SK-N-SH treated with all-trans-retinoic acid at 6 μM for 48 hours (cell line): ENCODE data around the gene ATP8A2.

Experiments
- ATAC-seq: fragments of 200-7000 bp; cut with Tn5 transposase; 3 replicates; pipeline ENCODE4 v1.9.1; 2020; ENCODE audit warnings: mild to moderate bottlenecking, moderate library complexity
- BACH2 ChIP-seq: fragments of 250-450 bp; sonication (Bioruptor Pico); IDR thresholded peaks from 2 replicates; pipeline ENCODE4 v1.9.0; 2021; ENCODE audit warnings: mild to moderate bottlenecking, borderline replicate concordance
- CSDC2 ChIP-seq: fragments of 250-450 bp; sonication (Bioruptor Pico); IDR thresholded peaks from 2 replicates; pipeline ENCODE4 v1.5.0; 2020; ENCODE audit warnings: mild to moderate bottlenecking, moderate library complexity
- ESRRG ChIP-seq: fragments of 250-450 bp; sonication (Bioruptor Pico); IDR thresholded peaks from 2 replicates; pipeline ENCODE4 v1.6.1; 2021; ENCODE audit warnings: mild to moderate bottlenecking
- GLIS3 ChIP-seq: fragments of 250-450 bp; sonication (Bioruptor Pico); IDR thresholded peaks from 2 replicates; pipeline ENCODE4 v1.5.0; 2020; ENCODE audit warnings: mild to moderate bottlenecking, moderate library complexity
- ISL1 ChIP-seq: fragments of 250-450 bp; sonication (Bioruptor Pico); IDR thresholded peaks from 2 replicates; pipeline ENCODE4 v2.1.2; 2022; ENCODE audit warnings: mild to moderate bottlenecking, moderate library complexity
- PPARA ChIP-seq: fragments of 250-450 bp; sonication (Bioruptor Pico); IDR thresholded peaks from 2 replicates; pipeline ENCODE4 v1.5.0; 2020; ENCODE audit warnings: mild to moderate bottlenecking, borderline replicate concordance
- RARB ChIP-seq: fragments of 250-450 bp; sonication (Bioruptor Pico); IDR thresholded peaks from 2 replicates; pipeline ENCODE4 v1.8.0; 2021; ENCODE audit warnings: mild to moderate bottlenecking, moderate library complexity
- SNAI2 ChIP-seq: fragments of 250-450 bp; sonication (Bioruptor Pico); IDR thresholded peaks from 2 replicates; pipeline ENCODE4 v1.5.0; 2020; ENCODE audit warnings: mild to moderate bottlenecking, moderate library complexity
- TOX ChIP-seq: fragments of 250-450 bp; sonication (Bioruptor Pico); IDR thresholded peaks from 2 replicates; pipeline ENCODE4 v1.8.0; 2021; ENCODE audit warnings: mild to moderate bottlenecking, moderate library complexity, borderline replicate concordance
- ZC3H10 ChIP-seq: fragments of 250-450 bp; sonication (Bioruptor Pico); IDR thresholded peaks from 2 replicates; pipeline ENCODE4 v1.5.1; 2021; ENCODE audit warnings: mild to moderate bottlenecking, moderate library complexity
- ZFP3 ChIP-seq: fragments of 250-450 bp; sonication (Bioruptor Pico); IDR thresholded peaks from 2 replicates; pipeline ENCODE4 v1.5.0; 2020; ENCODE audit warnings: mild to moderate bottlenecking, moderate library complexity
- ZFP30 ChIP-seq: fragments of 450-650 bp; formaldehyde crosslinking; IDR thresholded peaks from 2 replicates; pipeline ENCODE4 v1.5.0; 2022; ENCODE audit warnings: mild to moderate bottlenecking, moderate library complexity
- ZNF565 ChIP-seq: fragments of 450-650 bp; formaldehyde crosslinking; conservative IDR thresholded peaks from 2 replicates; pipeline ENCODE4 v1.5.0; 2020; ENCODE audit warnings: low read depth, mild to moderate bottlenecking, moderate library complexity
- ZNF70 ChIP-seq: fragments of 450-650 bp; formaldehyde crosslinking; IDR thresholded peaks from 2 replicates; pipeline ENCODE4 v1.5.0; 2020; ENCODE audit warnings: mild to moderate bottlenecking, moderate library complexity
- ZNF8 ChIP-seq: fragments of 450-650 bp; formaldehyde crosslinking; IDR thresholded peaks from 2 replicates; pipeline ENCODE4 v1.5.0; 2020; ENCODE audit warnings: mild to moderate bottlenecking, moderate library complexity
- TF ChIP-seq, protein P1 (sequence below): fragments of 250-450 bp; sonication (Bioruptor Pico); IDR thresholded peaks from 2 replicates; pipeline ENCODE4 v1.8.0; 2021; ENCODE audit warnings: low read depth, mild to moderate bottlenecking, moderate library complexity, borderline replicate concordance
- TF ChIP-seq, protein P2 (sequence below): fragments of 250-450 bp; sonication (Bioruptor Pico); IDR thresholded peaks from 2 replicates; pipeline ENCODE4 v1.5.1; 2021; ENCODE audit warnings: mild to moderate bottlenecking, moderate library complexity
- TF ChIP-seq, protein P3 (sequence below): fragments of 250-450 bp; sonication (Bioruptor Pico); IDR thresholded peaks from 2 replicates; pipeline ENCODE4 v1.8.0; 2020; ENCODE audit warnings: mild to moderate bottlenecking, moderate library complexity, borderline replicate concordance
- TF ChIP-seq, protein P4 (sequence below): fragments of 250-450 bp; sonication (Bioruptor Pico); IDR thresholded peaks from 2 replicates; pipeline ENCODE4 v1.5.1; 2020; ENCODE audit warnings: low read depth, mild to moderate bottlenecking, moderate library complexity

ATP8A2 gene

DNA sequence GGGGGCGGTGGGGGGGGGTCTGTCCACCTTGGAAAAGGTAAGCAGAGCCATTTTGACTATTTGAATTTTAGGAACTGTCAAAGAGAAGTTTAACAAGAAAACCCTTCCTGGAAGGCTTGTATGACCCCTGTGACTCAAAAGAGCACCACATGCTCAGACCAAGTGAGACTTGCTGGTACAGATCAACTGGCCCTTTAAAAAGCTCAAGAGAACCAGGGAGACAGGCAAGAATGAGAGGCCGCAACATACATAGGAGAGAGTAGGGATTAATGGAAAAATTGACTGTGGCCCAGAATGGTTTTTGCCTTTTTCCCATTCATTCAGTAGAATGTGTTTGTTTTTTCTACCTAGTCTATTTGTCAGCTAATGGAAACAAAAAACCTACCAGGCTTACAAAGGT lies 26.2 kb upstream of the ATP8A2 start:
- no peak for TF ChIP-seq ZNF70 (CRISPR knock-in tag)
- TF ChIP-seq ZC3H10, result no peak
- no peak for TF ChIP-seq ZFP3 (CRISPR knock-in tag)
- TF ChIP-seq, protein P1, sequence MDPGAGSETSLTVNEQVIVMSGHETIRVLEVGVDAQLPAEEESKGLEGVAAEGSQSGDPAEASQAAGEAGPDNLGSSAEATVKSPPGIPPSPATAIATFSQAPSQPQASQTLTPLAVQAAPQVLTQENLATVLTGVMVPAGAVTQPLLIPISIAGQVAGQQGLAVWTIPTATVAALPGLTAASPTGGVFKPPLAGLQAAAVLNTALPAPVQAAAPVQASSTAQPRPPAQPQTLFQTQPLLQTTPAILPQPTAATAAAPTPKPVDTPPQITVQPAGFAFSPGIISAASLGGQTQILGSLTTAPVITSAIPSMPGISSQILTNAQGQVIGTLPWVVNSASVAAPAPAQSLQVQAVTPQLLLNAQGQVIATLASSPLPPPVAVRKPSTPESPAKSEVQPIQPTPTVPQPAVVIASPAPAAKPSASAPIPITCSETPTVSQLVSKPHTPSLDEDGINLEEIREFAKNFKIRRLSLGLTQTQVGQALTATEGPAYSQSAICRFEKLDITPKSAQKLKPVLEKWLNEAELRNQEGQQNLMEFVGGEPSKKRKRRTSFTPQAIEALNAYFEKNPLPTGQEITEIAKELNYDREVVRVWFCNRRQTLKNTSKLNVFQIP (CRISPR knock-in tag), result no peak
- no peak for TF ChIP-seq RARB (CRISPR knock-in tag)
- TF ChIP-seq ESRRG, result no peak
- TF ChIP-seq ZNF8 (CRISPR knock-in tag), result no peak
- TF ChIP-seq CSDC2 (CRISPR knock-in tag), result no peak
- ATAC-seq, result peak; percentile 33; the same call in 2 of the 3 replicates

DNA sequence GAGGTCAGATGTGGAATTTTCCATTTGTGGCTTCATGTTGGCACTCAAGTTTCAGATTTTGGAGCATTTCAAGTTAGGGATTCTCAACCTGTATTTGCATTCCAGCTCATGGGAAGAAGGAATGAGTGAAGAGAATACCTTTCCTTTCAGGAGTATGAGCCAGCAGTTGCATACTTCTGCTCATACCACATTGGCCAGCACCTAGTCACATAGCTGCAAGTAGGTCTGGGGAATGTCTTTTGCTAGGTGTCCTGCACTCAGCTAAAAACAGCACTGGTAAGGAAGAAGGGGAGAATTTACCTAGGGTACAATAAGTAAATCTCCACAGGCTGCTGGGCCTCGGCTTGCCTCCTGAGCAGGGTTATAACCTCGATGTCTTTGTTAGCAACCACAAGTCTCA lies 24.6 kb upstream of the ATP8A2 start:
- ATAC-seq, result peak; percentile 50
- no peak for TF ChIP-seq ESRRG
- no peak for TF ChIP-seq BACH2 (CRISPR knock-in tag)
- TF ChIP-seq GLIS3 (CRISPR knock-in tag), result no peak
- no peak for TF ChIP-seq PPARA (CRISPR knock-in tag)
- TF ChIP-seq, protein P2, sequence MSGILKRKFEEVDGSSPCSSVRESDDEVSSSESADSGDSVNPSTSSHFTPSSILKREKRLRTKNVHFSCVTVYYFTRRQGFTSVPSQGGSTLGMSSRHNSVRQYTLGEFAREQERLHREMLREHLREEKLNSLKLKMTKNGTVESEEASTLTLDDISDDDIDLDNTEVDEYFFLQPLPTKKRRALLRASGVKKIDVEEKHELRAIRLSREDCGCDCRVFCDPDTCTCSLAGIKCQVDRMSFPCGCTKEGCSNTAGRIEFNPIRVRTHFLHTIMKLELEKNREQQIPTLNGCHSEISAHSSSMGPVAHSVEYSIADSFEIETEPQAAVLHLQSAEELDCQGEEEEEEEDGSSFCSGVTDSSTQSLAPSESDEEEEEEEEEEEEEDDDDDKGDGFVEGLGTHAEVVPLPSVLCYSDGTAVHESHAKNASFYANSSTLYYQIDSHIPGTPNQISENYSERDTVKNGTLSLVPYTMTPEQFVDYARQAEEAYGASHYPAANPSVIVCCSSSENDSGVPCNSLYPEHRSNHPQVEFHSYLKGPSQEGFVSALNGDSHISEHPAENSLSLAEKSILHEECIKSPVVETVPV, result no peak
- no peak for TF ChIP-seq RARB (CRISPR knock-in tag)
- TF ChIP-seq, protein P3, sequence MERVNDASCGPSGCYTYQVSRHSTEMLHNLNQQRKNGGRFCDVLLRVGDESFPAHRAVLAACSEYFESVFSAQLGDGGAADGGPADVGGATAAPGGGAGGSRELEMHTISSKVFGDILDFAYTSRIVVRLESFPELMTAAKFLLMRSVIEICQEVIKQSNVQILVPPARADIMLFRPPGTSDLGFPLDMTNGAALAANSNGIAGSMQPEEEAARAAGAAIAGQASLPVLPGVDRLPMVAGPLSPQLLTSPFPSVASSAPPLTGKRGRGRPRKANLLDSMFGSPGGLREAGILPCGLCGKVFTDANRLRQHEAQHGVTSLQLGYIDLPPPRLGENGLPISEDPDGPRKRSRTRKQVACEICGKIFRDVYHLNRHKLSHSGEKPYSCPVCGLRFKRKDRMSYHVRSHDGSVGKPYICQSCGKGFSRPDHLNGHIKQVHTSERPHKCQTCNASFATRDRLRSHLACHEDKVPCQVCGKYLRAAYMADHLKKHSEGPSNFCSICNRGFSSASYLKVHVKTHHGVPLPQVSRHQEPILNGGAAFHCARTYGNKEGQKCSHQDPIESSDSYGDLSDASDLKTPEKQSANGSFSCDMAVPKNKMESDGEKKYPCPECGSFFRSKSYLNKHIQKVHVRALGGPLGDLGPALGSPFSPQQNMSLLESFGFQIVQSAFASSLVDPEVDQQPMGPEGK, result no peak
- no peak for TF ChIP-seq ISL1 (CRISPR knock-in tag)
- TF ChIP-seq, protein P4, sequence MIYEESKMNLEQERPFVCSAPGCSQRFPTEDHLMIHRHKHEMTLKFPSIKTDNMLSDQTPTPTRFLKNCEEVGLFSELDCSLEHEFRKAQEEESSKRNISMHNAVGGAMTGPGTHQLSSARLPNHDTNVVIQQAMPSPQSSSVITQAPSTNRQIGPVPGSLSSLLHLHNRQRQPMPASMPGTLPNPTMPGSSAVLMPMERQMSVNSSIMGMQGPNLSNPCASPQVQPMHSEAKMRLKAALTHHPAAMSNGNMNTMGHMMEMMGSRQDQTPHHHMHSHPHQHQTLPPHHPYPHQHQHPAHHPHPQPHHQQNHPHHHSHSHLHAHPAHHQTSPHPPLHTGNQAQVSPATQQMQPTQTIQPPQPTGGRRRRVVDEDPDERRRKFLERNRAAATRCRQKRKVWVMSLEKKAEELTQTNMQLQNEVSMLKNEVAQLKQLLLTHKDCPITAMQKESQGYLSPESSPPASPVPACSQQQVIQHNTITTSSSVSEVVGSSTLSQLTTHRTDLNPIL (CRISPR knock-in tag), result no peak

DNA sequence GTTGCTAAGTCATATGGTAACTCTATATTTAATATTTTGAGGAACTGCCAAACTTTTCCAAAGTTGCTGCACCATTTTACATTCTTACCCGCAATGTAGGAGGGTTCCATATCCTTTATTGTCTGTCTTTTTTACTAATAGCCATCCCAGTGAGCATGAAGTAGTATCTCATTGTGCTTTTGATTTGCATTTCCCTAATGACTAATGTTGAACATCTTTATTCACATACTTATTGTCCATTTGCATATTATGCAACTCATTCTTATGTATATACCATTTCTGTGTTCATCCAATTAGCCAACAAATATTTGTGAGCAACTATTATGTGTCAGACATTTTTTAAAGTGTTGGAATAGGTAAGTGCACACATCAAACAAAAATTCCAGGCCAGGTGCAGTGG lies 20.4 kb upstream of the ATP8A2 start:
- no peak for ATAC-seq

More for the DNA sequence above, 20.4 kb upstream of the ATP8A2 start:
- TF ChIP-seq CSDC2 (CRISPR knock-in tag), result no peak
- TF ChIP-seq, protein P3, result no peak
- TF ChIP-seq ESRRG, result no peak
- TF ChIP-seq, protein P1 (CRISPR knock-in tag), result no peak
- TF ChIP-seq ZFP3 (CRISPR knock-in tag), result no peak
- no peak for TF ChIP-seq PPARA (CRISPR knock-in tag)
- no peak for TF ChIP-seq TOX (CRISPR knock-in tag)
- TF ChIP-seq, protein P4 (CRISPR knock-in tag), result no peak
- no peak for TF ChIP-seq ZFP30 (CRISPR knock-in tag)
- no peak for TF ChIP-seq SNAI2 (CRISPR knock-in tag)
- TF ChIP-seq ZNF70 (CRISPR knock-in tag), result no peak
- no peak for TF ChIP-seq ZC3H10
- TF ChIP-seq ZNF565 (CRISPR knock-in tag), result no peak
